Measurements from ENCODE around the gene CEBPE.

CEBPE gene

DNA sequence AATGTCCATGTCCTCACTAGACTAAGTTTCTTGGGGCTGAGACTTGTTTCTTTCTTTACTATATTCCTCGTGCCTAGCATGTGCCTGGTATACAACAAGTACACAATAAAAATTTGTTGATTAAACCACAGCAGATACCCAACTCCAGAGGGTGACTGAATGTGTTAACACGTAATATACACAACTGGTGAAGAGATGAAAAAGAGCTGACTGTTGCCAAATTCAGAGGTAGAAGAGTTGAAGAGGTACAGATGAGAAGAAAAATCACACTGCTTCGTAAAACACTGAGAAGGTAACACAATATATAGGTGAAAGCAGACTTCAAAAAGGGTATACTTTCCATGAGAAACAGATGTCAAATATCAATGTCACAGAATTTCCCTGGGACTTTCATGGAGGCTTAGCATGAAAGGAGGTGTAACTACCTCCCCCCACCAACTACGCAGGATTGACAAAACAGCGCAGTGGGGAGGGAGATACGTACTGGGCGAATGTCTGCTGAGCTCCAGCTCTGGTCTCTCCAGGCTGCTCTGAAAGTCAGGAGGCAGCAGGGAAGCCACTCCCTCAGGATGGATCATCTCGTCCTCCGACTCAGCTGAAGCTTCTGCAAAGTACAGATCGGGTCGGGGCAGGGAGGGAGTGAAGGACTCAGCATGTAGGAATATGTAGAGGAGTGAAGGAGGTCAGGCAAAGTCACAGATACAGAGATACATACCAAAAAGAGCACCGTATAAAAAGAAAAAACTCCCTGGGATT lies 29.4 kb downstream of the CEBPE start:
- Histone ChIP-seq H3K9ac (ENCODE audit: low read depth, low read length) (no peak overlapping the region), H3K36me3 (ENCODE audit: insufficient read depth, low read length) (peaks cover 88% of the 10 kb centered on the region), H3K27me3 (ENCODE audit: insufficient read depth, low read length) (no peaks in the 10 kb centered on the region), H3K4me1 (ENCODE audit: insufficient read depth, low read length) (no peaks in the 10 kb centered on the region), H3K9me3 (ENCODE audit: insufficient read depth, low read depth, low read length) (no peaks in the 10 kb centered on the region), H3K4me3 (ENCODE audit: low read length) (no peak overlapping the region), H3K27ac (ENCODE audit: low read depth, low read length) (no peak overlapping the region)
- 97% methylated on average over 12 of the region's 12 CpGs for WGBS

DNA sequence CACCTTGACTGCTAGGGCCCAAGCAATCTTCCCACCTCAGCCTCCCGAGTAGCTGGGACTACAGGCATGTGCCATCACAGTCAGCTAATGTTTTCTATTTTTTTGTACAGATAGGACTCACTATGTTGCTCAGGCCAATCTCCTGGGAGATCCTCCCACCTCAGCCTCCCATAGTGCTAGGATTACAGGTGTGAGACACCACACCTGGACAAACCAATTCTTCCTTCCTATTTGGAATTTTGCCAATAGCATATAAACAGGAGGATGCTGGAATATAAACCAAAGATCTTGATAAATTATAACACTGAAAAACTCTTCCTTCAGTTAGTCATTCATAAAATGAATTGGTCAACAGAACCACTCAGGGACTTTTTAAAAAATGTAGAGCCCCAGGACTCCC lies 32.5 kb downstream of the CEBPE start:
- no peak overlapping the region for H3K27ac ChIP-seq (ENCODE audit: low read depth, low read length)
- no peaks in the 10 kb centered on the region for H3K27me3 ChIP-seq (ENCODE audit: insufficient read depth, low read length)
- H3K4me1 ChIP-seq (ENCODE audit: insufficient read depth, low read length): no peaks in the 10 kb centered on the region
- no peak overlapping the region for H3K4me3 ChIP-seq (ENCODE audit: low read length)
- H3K9me3 ChIP-seq (ENCODE audit: insufficient read depth, low read depth, low read length): no peaks in the 10 kb centered on the region
- 93% methylated on average over 1 of the region's 1 CpG for WGBS
- H3K36me3 ChIP-seq (ENCODE audit: insufficient read depth, low read length): peaks cover 97% of the 10 kb centered on the region
- H3K9ac ChIP-seq (ENCODE audit: low read depth, low read length): no peak overlapping the region

DNA sequence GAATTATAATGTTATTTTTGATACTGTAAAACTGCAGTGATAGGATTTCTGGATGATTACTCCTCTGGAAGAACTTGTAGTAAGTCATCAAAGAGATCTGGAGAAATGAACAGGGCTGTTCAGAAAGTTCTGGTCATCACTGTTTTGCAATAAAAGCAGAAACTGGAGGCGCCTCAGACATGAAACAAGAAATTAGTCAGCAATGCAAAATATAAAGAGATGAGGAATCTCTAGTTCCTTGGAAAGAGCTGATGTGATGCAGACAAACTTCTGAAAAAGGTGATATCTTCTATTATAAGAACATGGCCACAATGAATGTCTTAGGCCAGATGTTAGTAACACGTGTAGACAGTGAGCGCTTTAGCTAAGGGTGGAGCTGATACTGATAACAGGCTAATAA lies 33.6 kb downstream of the CEBPE start:
- no peak overlapping the region for H3K4me3 ChIP-seq (ENCODE audit: low read length)
- 91% methylated on average over 3 of the region's 3 CpGs for WGBS
- peaks cover 97% of the 10 kb centered on the region for H3K36me3 ChIP-seq (ENCODE audit: insufficient read depth, low read length)
- no peaks in the 10 kb centered on the region for H3K9me3 ChIP-seq (ENCODE audit: insufficient read depth, low read depth, low read length)
- H3K4me1 ChIP-seq (ENCODE audit: insufficient read depth, low read length): no peaks in the 10 kb centered on the region
- no peak overlapping the region for H3K27ac ChIP-seq (ENCODE audit: low read depth, low read length)
- H3K9ac ChIP-seq (ENCODE audit: low read depth, low read length): no peak overlapping the region
- no peaks in the 10 kb centered on the region for H3K27me3 ChIP-seq (ENCODE audit: insufficient read depth, low read length)

DNA sequence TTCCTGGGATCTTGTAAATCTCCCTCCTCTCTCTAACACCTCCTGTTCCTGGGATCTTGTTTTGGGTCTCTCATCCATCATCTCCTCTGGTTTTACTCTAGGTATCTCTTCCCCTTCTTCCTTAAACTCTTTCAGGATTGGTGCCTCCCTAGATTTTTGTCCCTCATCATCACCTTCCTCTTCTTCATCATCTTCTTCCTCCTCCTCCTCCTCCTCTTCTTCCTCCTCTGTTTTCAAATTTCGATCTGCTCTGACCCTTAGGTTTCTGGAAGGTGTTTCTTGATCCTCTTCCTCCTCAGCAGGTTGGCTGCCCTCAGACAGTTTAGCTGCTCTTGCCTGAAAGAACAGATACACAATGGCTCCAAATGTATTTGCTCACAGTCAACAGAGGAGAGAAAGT lies 38.6 kb downstream of the CEBPE start:
- Histone ChIP-seq H3K27ac (ENCODE audit: low read depth, low read length) (no peak overlapping the region), H3K4me3 (ENCODE audit: low read length) (no peak overlapping the region), H3K9ac (ENCODE audit: low read depth, low read length) (no peak overlapping the region; the same call in 1 of the 2 replicates), H3K9me3 (ENCODE audit: insufficient read depth, low read depth, low read length) (no peaks in the 10 kb centered on the region), H3K36me3 (ENCODE audit: insufficient read depth, low read length) (peaks cover 97% of the 10 kb centered on the region), H3K27me3 (ENCODE audit: insufficient read depth, low read length) (no peaks in the 10 kb centered on the region), H3K4me1 (ENCODE audit: insufficient read depth, low read length) (no peaks in the 10 kb centered on the region)
- WGBS: 96% methylated on average over 1 of the region's 1 CpG

DNA sequence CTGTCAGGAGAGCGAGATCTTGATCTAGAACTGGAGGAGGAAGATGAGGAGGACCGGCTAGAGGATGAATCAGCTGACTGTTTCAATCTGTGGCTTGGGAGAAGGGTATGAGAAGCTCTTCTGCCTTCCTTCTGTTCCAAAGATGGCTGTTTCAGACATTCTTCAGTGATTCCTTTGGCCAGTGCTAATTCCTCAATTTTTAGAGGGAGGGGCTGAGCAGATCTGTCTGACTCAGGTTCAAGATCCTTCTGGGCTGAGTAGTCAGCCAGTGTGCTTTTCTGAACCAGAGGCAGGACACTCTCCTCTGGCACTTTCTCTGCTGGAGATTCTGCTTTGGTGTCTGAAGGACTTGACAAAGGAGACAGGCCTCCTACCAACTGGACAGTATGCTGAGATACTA lies 39.3 kb downstream of the CEBPE start:
- Histone ChIP-seq H3K4me3 (ENCODE audit: low read length) (no peak overlapping the region), H3K36me3 (ENCODE audit: insufficient read depth, low read length) (peaks cover 97% of the 10 kb centered on the region), H3K27me3 (ENCODE audit: insufficient read depth, low read length) (no peaks in the 10 kb centered on the region), H3K9me3 (ENCODE audit: insufficient read depth, low read depth, low read length) (no peaks in the 10 kb centered on the region), H3K4me1 (ENCODE audit: insufficient read depth, low read length) (no peaks in the 10 kb centered on the region), H3K27ac (ENCODE audit: low read depth, low read length) (no peak overlapping the region), H3K9ac (ENCODE audit: low read depth, low read length) (no peak overlapping the region)
- WGBS: 95% methylated on average over 2 of the region's 2 CpGs

DNA sequence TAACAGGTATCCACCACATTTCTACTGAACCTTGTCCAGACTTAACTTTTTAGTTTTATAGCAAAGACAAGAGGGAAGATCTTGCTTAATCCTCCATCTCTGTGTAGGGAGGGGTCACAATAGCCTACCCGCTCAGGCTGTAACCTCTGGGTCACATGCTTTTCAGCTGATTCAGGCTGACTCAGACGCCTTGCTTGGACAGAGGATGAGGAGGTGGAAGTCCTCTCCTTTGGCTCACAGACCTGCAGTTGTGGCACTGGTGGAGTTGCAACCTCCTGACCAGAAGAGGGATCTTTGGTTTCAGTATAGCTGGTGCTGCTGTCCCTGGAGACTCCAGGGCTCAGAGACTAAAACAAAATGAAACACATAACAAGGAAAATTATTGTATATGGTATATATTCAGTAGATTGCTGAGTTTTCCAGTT lies 40.4 kb downstream of the CEBPE start:
- Histone ChIP-seq H3K27me3 (ENCODE audit: insufficient read depth, low read length) (no peaks in the 10 kb centered on the region), H3K4me1 (ENCODE audit: insufficient read depth, low read length) (no peaks in the 10 kb centered on the region), H3K27ac (ENCODE audit: low read depth, low read length) (no peak overlapping the region), H3K9me3 (ENCODE audit: insufficient read depth, low read depth, low read length) (no peaks in the 10 kb centered on the region), H3K4me3 (ENCODE audit: low read length) (no peak overlapping the region), H3K9ac (ENCODE audit: low read depth, low read length) (no peak overlapping the region), H3K36me3 (ENCODE audit: insufficient read depth, low read length) (peaks cover 98% of the 10 kb centered on the region)
- WGBS: 71% methylated on average over 2 of the region's 2 CpGs

DNA sequence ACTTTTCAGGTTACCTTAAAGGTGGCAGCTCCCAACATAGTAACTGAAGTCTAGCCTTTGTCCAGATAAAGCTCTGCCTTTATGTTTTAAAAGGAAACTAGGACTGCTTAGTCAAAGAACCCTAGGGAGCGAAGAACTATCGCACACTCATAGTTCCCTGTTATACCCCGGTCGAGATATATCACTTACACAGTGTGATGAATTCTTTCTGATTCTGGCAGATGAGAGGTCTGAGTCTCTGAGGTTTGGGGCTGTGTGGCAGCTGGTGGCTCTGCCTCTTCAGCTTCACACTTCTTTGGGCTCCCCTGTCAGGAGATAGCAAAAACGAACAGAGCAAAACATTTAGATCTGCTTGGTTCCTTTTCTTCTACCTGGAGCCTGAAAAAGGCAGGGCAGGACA lies 41.1 kb downstream of the CEBPE start:
- H3K36me3 ChIP-seq (ENCODE audit: insufficient read depth, low read length): peaks cover 99% of the 10 kb centered on the region
- H3K4me1 ChIP-seq (ENCODE audit: insufficient read depth, low read length): no peaks in the 10 kb centered on the region; the same call in 1 of the 2 replicates
- H3K27me3 ChIP-seq (ENCODE audit: insufficient read depth, low read length): no peaks in the 10 kb centered on the region
- H3K9me3 ChIP-seq (ENCODE audit: insufficient read depth, low read depth, low read length): no peaks in the 10 kb centered on the region
- no peak overlapping the region for H3K9ac ChIP-seq (ENCODE audit: low read depth, low read length)
- H3K27ac ChIP-seq (ENCODE audit: low read depth, low read length): no peak overlapping the region
- WGBS: 94% methylated on average over 5 of the region's 5 CpGs
- H3K4me3 ChIP-seq (ENCODE audit: low read length): no peak overlapping the region

DNA sequence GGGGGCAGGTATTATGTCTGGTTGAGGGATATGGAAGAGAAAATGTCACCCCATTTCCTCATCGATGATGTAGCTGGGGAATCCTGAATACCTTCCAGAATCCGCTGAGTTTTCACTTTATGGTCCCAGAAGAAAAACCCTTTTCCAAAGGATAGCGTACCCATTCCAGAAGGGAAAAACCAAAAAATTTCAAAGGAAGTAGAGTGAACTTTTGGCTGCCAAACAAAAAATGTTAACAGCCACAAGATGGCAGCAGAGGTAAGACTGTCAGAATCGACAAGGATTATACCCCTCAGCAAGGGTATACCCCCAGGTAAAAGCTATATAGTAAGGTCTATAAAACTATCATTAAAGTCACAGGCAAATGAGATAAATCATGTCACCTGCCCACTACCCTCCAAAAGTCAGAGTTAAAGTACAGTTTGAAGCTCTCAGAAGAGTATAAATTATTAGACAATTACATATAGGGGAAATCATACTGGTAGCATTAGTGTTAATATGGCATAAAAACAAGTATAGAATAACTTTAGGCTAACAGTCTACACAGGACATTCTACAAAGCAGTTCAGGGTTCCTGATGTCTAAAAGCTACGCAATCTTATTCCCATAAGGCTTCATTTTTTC lies 42.2 kb downstream of the CEBPE start:
- Histone ChIP-seq H3K4me1 (ENCODE audit: insufficient read depth, low read length) (peaks cover 10% of the 10 kb centered on the region), H3K9ac (ENCODE audit: low read depth, low read length) (no peak overlapping the region), H3K4me3 (ENCODE audit: low read length) (no peak overlapping the region), H3K9me3 (ENCODE audit: insufficient read depth, low read depth, low read length) (no peaks in the 10 kb centered on the region), H3K27ac (ENCODE audit: low read depth, low read length) (no peak overlapping the region), H3K27me3 (ENCODE audit: insufficient read depth, low read length) (no peaks in the 10 kb centered on the region), H3K36me3 (ENCODE audit: insufficient read depth, low read length) (peaks cover 99% of the 10 kb centered on the region)
- 78% methylated on average over 5 of the region's 5 CpGs for WGBS

DNA sequence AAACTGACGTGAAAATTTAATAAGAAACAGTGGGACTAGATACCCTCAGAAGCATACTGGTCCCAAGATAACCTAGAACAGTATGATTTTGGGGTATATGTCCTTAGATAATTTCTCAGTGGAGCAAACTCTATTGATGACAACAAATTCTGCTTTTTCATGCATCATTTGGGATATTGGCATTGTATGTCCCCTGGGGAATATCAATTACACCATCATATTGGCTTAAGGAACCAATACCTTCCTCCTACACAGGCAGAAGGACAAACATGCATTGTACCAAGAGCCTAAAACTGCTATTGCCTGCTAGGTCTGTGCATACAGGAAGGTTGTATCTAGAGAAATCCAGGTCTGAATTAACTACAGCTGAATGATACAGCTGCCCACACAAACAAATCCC lies 44.1 kb downstream of the CEBPE start:
- H3K4me1 ChIP-seq (ENCODE audit: insufficient read depth, low read length): peaks cover 17% of the 10 kb centered on the region
- no peak overlapping the region for H3K27ac ChIP-seq (ENCODE audit: low read depth, low read length)
- H3K27me3 ChIP-seq (ENCODE audit: insufficient read depth, low read length): no peaks in the 10 kb centered on the region

DNA sequence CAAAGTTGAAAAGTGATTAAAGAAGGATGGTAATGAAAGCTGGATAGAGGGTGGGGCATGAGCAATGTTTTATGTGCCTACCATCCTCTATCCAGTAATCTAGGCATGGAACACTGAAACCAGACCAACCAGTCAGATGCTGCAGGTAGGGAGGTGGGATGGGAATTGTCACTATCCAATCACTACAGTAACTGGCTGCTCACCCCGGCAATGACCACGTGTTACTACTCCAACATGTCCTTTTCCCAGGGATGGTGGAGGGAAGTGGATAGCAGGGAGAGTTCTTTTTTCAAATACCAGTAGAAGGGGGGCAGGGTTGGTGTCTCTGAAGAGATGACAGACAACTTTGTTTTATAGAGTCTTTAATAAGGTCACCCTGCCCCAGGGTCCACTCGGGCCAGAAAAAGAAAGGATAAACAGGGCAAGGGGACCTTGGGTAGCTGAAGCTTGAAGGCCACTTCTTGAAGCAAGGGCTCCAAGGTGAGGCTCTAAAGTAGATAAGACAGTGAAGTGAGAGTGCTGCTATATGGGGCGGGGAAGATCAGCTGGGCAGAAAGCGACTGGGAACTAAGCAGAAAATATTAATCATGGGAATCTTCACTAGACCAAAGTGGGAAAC lies 47.0 kb downstream of the CEBPE start:
- Histone ChIP-seq H3K27me3 (ENCODE audit: insufficient read depth, low read length) (no peaks in the 10 kb centered on the region), H3K9ac (ENCODE audit: low read depth, low read length) (no peak overlapping the region), H3K36me3 (ENCODE audit: insufficient read depth, low read length) (peaks cover 72% of the 10 kb centered on the region), H3K4me3 (ENCODE audit: low read length) (peak overlapping the region; percentile 88), H3K9me3 (ENCODE audit: insufficient read depth, low read depth, low read length) (no peaks in the 10 kb centered on the region), H3K4me1 (ENCODE audit: insufficient read depth, low read length) (peaks cover 23% of the 10 kb centered on the region), H3K27ac (ENCODE audit: low read depth, low read length) (peak overlapping the region; percentile 29; the same call in 1 of the 2 replicates)
- WGBS: 82% methylated on average over 3 of the region's 5 CpGs

More for the DNA sequence above, 44.1 kb downstream of the CEBPE start:
- no peak overlapping the region for H3K9ac ChIP-seq (ENCODE audit: low read depth, low read length)
- peaks cover 79% of the 10 kb centered on the region for H3K36me3 ChIP-seq (ENCODE audit: insufficient read depth, low read length)
- H3K9me3 ChIP-seq (ENCODE audit: insufficient read depth, low read depth, low read length): no peaks in the 10 kb centered on the region
- no peak overlapping the region for H3K4me3 ChIP-seq (ENCODE audit: low read length)
- 86% methylated on average over 1 of the region's 1 CpG for WGBS

DNA sequence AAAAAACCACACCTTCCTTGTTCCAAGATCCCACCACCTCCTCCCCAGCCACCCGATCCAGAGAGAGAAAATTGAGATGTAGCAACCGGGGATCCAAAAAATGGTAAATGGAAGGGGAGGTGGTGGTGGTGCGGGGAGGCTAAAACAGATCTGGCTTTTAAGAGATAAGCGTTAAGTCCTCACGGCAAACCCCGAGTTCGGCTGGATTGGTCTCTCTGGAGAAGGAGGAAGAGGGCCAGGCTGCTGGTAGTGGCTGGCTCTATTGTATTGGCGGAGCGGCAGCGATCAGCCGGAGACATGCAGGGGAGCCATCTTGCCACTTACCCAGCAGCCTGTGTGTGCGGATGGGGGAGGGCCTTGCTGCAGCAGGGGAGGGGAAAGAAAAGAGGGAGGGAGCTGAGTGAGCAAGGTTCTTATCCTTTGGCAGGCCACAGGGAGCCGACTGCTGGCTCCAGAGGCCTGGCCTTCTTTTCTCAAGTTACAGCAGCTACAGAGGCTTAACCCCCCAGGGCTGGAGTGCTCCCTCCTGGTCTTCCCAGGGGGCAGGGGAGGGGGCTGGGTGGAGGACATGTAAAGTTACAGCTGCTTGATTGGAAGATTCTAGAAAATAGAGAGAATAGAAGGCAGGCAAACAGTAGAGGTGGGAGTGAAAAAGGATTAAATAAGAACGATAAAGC lies 47.7 kb downstream of the CEBPE start:
- peaks cover 23% of the 10 kb centered on the region for H3K4me1 ChIP-seq (ENCODE audit: insufficient read depth, low read length)
- H3K9ac ChIP-seq (ENCODE audit: low read depth, low read length): peak overlapping the region; percentile 95
- peaks cover 72% of the 10 kb centered on the region for H3K36me3 ChIP-seq (ENCODE audit: insufficient read depth, low read length)
- peak overlapping the region; percentile 88 for H3K4me3 ChIP-seq (ENCODE audit: low read length)
- H3K27me3 ChIP-seq (ENCODE audit: insufficient read depth, low read length): no peaks in the 10 kb centered on the region
- H3K9me3 ChIP-seq (ENCODE audit: insufficient read depth, low read depth, low read length): no peaks in the 10 kb centered on the region
- peak overlapping the region; percentile 80 for H3K27ac ChIP-seq (ENCODE audit: low read depth, low read length)
- 2% methylated on average over 14 of the region's 14 CpGs for WGBS

Measured in HUES64 (cell line).